HG03066 (cell line): ENCODE results near the gene UTP25.
"Not testable (repeated sequence)": the region's sequence is repeated elsewhere in the genome, so short reads cannot be mapped to it uniquely, and the experiment has no call there.

Experiments used
- ATAC-seq: cut with Tn5 transposase; IDR thresholded peaks from one replicate; pipeline ENCODE4 v1.9.1; 2021; ENCODE audit warnings: low read depth; ENCODE audit not compliant: unreplicated experiment

UTP25 gene

GRCh38 chr1:209870151-209870831 lies 42.5 kb downstream of the UTP25 start:
- ATAC-seq = no peak

- ATAC-seq = no peak
These were observed 43.2 kb downstream of the UTP25 start for GRCh38 chr1:209871006-209871405.

GRCh38 chr1:209871430-209871829 lies 43.7 kb downstream of the UTP25 start:
- no peak for ATAC-seq

- ATAC-seq = no peak
These were observed 45.5 kb downstream of the UTP25 start for GRCh38 chr1:209873067-209873799.

- no peak for ATAC-seq
These were observed 47.7 kb downstream of the UTP25 start for GRCh38 chr1:209875515-209875914.

- no peak for ATAC-seq
These were observed 48.5 kb downstream of the UTP25 start for GRCh38 chr1:209876078-209876800.

GRCh38 chr1:209877087-209877764 lies 49.5 kb downstream of the UTP25 start:
- no peak for ATAC-seq

- ATAC-seq = no peak
These were observed 51.2 kb downstream of the UTP25 start for GRCh38 chr1:209878964-209879363.

GRCh38 chr1:209879539-209879938 lies 51.8 kb downstream of the UTP25 start:
- ATAC-seq = no peak

- ATAC-seq = no peak
These were observed 52.3 kb downstream of the UTP25 start for GRCh38 chr1:209880031-209880430.

- ATAC-seq = no peak
These were observed 53.8 kb downstream of the UTP25 start for GRCh38 chr1:209881619-209882018.

- no peak for ATAC-seq
These were observed 54.5 kb downstream of the UTP25 start for GRCh38 chr1:209882286-209882685.

GRCh38 chr1:209882942-209883340 lies 55.2 kb downstream of the UTP25 start:
- no peak for ATAC-seq

GRCh38 chr1:209883341-209883971 lies 55.7 kb downstream of the UTP25 start:
- ATAC-seq = no peak

GRCh38 chr1:209884249-209884648 lies 56.5 kb downstream of the UTP25 start:
- no peak for ATAC-seq

- peak; percentile 89 for ATAC-seq
These were observed 56.9 kb downstream of the UTP25 start for GRCh38 chr1:209884665-209885117.

- ATAC-seq = no peak
These were observed 57.8 kb downstream of the UTP25 start for GRCh38 chr1:209885403-209886218.

- ATAC-seq = no peak
These were observed 58.4 kb downstream of the UTP25 start for GRCh38 chr1:209886219-209886536.

- not testable (repeated sequence) for ATAC-seq
These were observed 60.7 kb downstream of the UTP25 start for GRCh38 chr1:209888291-209889076.
